GM12878 (cell line): ENCODE data around the gene FANCC. TPM values are rescaled to one million over a fixed set of nuclear protein-coding genes. Genes with fewer than 3 reads are reported as not detected.

ENCODE experiments used
- ATAC-seq: fragments of 200-7000 bp; cut with Tn5 transposase; 3 replicates; pipeline ENCODE4 v1.9.1; 2020; ENCODE audit warnings: mild to moderate bottlenecking, moderate library complexity
- BruUV-seq: library from RNA; stranded (reverse); fragments of 400-500 nt; replicated peaks from 2 replicates; lab custom pipeline; 2021; lab: Mats Ljungman, UMichigan
- CTCF ChIA-PET: fragments of 300-600 bp; sonication (Branson Sonifier 250); formaldehyde crosslinking; extraction: SDS; loops from one replicate; lab custom pipeline; 2021; ENCODE audit warnings: inconsistent platforms; lab: Yijun Ruan, JAX
- POLR2A ChIA-PET: fragments of 350-600 bp; formaldehyde crosslinking; extraction: SDS; loops from one replicate; lab custom pipeline; 2021; ENCODE audit warnings: inconsistent platforms; lab: Charles Lee
- RAD21 ChIA-PET: fragments of 300-600 bp; sonication (Branson Sonifier 250); formaldehyde crosslinking; loops from one replicate; lab custom pipeline; 2023; ENCODE audit warnings: antibody characterized with exemption; ENCODE audit not compliant: unreplicated experiment; lab: Charles Lee
- SMC1A ChIA-PET: fragments of 300-600 bp; sonication (Branson Sonifier 250); formaldehyde crosslinking; loops from one replicate; lab custom pipeline; 2023; ENCODE audit not compliant: unreplicated experiment, uncharacterized antibody; lab: Charles Lee
- DNase-seq: peaks from one replicate; pipeline ENCODE4 v3.0.0-alpha.2; 2011; ENCODE audit warnings: low read depth, low spot score
- FAIRE-seq: peaks from 3 replicates; lab custom pipeline; 2011; peaks lifted over from hg19 to GRCh38; lab: Jason Lieb, UNC
- H2AFZ ChIP-seq: 2 replicates; pipeline ENCODE4 v1.6.0; 2011; ENCODE audit warnings: low read depth, low read length, control low read depth; ENCODE audit not compliant: control insufficient read depth
- H3K27ac ChIP-seq: 2 replicates; pipeline ENCODE4 v1.5.1; 2011; ENCODE audit warnings: control low read depth; ENCODE audit not compliant: control insufficient read depth, insufficient read depth
- H3K27me3 ChIP-seq, 2 experiments: replicated peaks in 1 of 2; 2 replicates each; pipeline versions ENCODE4 v1.6.0 to v1.6.1; 2011; ENCODE audit warnings: low read length in 1 of 2; ENCODE audit not compliant: control insufficient read depth in 2 of 2, insufficient read depth in 2 of 2
- H3K36me3 ChIP-seq, 2 experiments: 2 replicates each; pipeline ENCODE4 v1.5.1; 2011; ENCODE audit warnings: low read length in 1 of 2; ENCODE audit not compliant: control insufficient read depth in 2 of 2, insufficient read depth in 2 of 2
- H3K4me1 ChIP-seq: 2 replicates; pipeline ENCODE4 v1.6.1; 2011; ENCODE audit warnings: mild to moderate bottlenecking, low read length, moderate library complexity, mixed read lengths; ENCODE audit not compliant: control insufficient read depth, insufficient read depth
- H3K4me2 ChIP-seq: 2 replicates; pipeline ENCODE4 v1.6.0; 2011; ENCODE audit warnings: control low read depth; ENCODE audit not compliant: control insufficient read depth, insufficient read depth
- H3K4me3 ChIP-seq: fragments of 200-600 bp; sonication (generic); 2 replicates; pipeline ENCODE4 v1.5.1; 2016
- H3K79me2 ChIP-seq: 2 replicates; pipeline ENCODE4 v1.6.0; 2011; ENCODE audit warnings: low read length; ENCODE audit not compliant: control insufficient read depth, insufficient read depth
- H3K9ac ChIP-seq: 2 replicates; pipeline ENCODE4 v1.8.0; 2011; ENCODE audit warnings: low read length, control low read depth, mixed read lengths; ENCODE audit not compliant: control insufficient read depth, insufficient read depth
- H3K9me3 ChIP-seq: replicated peaks from 3 replicates; pipeline ENCODE4 v1.5.1; 2011; ENCODE audit warnings: mild to moderate bottlenecking, low read length; ENCODE audit not compliant: control insufficient read depth, insufficient read depth
- H4K20me1 ChIP-seq: 2 replicates; pipeline ENCODE4 v1.6.0; 2011; ENCODE audit not compliant: control insufficient read depth, insufficient read depth
- ATF7 ChIP-seq: fragments of 450-650 bp; IDR thresholded peaks from 2 replicates; pipeline ENCODE4 v1.6.1; 2016; ENCODE audit warnings: low read depth, mild to moderate bottlenecking
- BHLHE40 ChIP-seq, 2 experiments: fragments of 450-650 bp in 1 of 2; IDR thresholded peaks; 2 replicates each; pipeline ENCODE4 v1.6.1; 2011 to 2017; ENCODE audit warnings: low read depth in 2 of 2, borderline replicate concordance in 1 of 2, improper control_type of control experiment in 1 of 2, low read length in 1 of 2, mild to moderate bottlenecking in 1 of 2
- CBX3 ChIP-seq: fragments of 200-600 bp; sonication (generic); IDR thresholded peaks from 2 replicates; pipeline ENCODE4 v1.6.1; 2016; ENCODE audit warnings: low read depth, borderline replicate concordance
- CHD4 ChIP-seq: fragments of 200-600 bp; sonication (generic); IDR thresholded peaks from 2 replicates; pipeline ENCODE4 v1.6.1; 2016; ENCODE audit warnings: mild to moderate bottlenecking
- ESRRA ChIP-seq: IDR thresholded peaks from 2 replicates; pipeline ENCODE4 v1.6.1; 2012; ENCODE audit warnings: mild to moderate bottlenecking, low read length, improper control_type of control experiment
- EZH2 ChIP-seq: IDR thresholded peaks from 2 replicates; pipeline ENCODE4 v1.6.1; 2012; ENCODE audit warnings: low read depth, mild to moderate bottlenecking, control low read depth, inconsistent platforms, low read length, borderline replicate concordance; ENCODE audit not compliant: control insufficient read depth
- GABPA ChIP-seq: IDR thresholded peaks from 2 replicates; pipeline ENCODE4 v1.6.1; 2014; ENCODE audit warnings: antibody characterized with exemption, low read depth, mild to moderate bottlenecking, inconsistent platforms
- KDM1A ChIP-seq: fragments of 200-600 bp; sonication (generic); IDR thresholded peaks from 2 replicates; pipeline ENCODE4 v1.6.1; 2016; ENCODE audit warnings: borderline replicate concordance
- LARP7 ChIP-seq: fragments of 450-650 bp; IDR thresholded peaks from 2 replicates; pipeline ENCODE4 v1.6.1; 2017; ENCODE audit warnings: mild to moderate bottlenecking
- NFYA ChIP-seq: IDR thresholded peaks from 2 replicates; pipeline ENCODE4 v1.6.1; 2011; ENCODE audit warnings: low read depth, mild to moderate bottlenecking, low read length, improper control_type of control experiment, borderline replicate concordance
- PAX8 ChIP-seq: fragments of 450-650 bp; IDR thresholded peaks from 2 replicates; pipeline ENCODE4 v1.6.1; 2017; ENCODE audit warnings: mild to moderate bottlenecking, moderate library complexity
- POLR2AphosphoS2 ChIP-seq: IDR thresholded peaks from 2 replicates; pipeline ENCODE4 v1.6.1; 2011; ENCODE audit warnings: low read depth, mild to moderate bottlenecking, low read length, improper control_type of control experiment, moderate library complexity
- RB1 ChIP-seq: fragments of 450-650 bp; formaldehyde crosslinking; IDR thresholded peaks from 2 replicates; pipeline ENCODE4 v1.6.1; 2017; ENCODE audit warnings: mild to moderate bottlenecking, borderline replicate concordance
- TARDBP ChIP-seq: IDR thresholded peaks from 2 replicates; pipeline ENCODE4 v1.6.1; 2016; ENCODE audit warnings: borderline replicate concordance
- WGBS: methylation state at CpG from one replicate; pipeline ENCODE4 v1.1.6; 2016; ENCODE audit warnings: low lambda C conversion rate; ENCODE audit not compliant: insufficient replicate concordance, insufficient coverage; ENCODE audit errors: missing lambda C conversion rate; 5-methylcytosine and 5-hydroxymethylcytosine counted together
- in situ Hi-C: fragments of 300-500 bp; cut with MboI; formaldehyde crosslinking; loops from 9 replicates; pipeline ENCODE4 v1.14.3; 2018; ENCODE audit warnings: mixed read lengths
- intact Hi-C: fragments of 100-400 bp; cut with micrococcal nuclease; formaldehyde crosslinking; loops from one replicate; pipeline ENCODE4 v1.14.2; 2022; ENCODE audit not compliant: unreplicated experiment
- polyA plus RNA-seq, 11 experiments: library from polyadenylated mRNA; depleted of rRNA in 4 of 11; unstranded in 6 of 11; stranded (reverse) in 5 of 11; fragments of >200 nt; fragmentation: Nextera tagmentation in 4 of 11; fragmentation: Illumina TruSeq in 1 of 11; extraction: Ambion mirVana in 4 of 11; extraction: Trizol in 1 of 11; gene quantifications; 1 replicate in 1 of 11; 2 replicates in 10 of 11; pipeline versions ENCODE4 v1.2.1 to v1.2.3, GENCODE V29; 2011 to 2016; ENCODE audit warnings: inconsistent platforms in 2 of 11, missing spikeins in 2 of 11, low read depth in 1 of 11
- total RNA-seq, 4 experiments: library from RNA; depleted of rRNA in 3 of 4; stranded (reverse); fragments of >200 nt in 3 of 4; fragmentation: Illumina TruSeq in 1 of 4; extraction: Trizol in 1 of 4; gene quantifications; 2 replicates each; pipeline versions ENCODE4 v1.2.1 to v1.2.3, GENCODE V29; 2013 to 2021
- TF ChIP-seq, protein P1 (sequence below): IDR thresholded peaks from 2 replicates; pipeline ENCODE4 v1.6.1; 2012; ENCODE audit warnings: low read length, inconsistent platforms
- TF ChIP-seq, protein P2 (sequence below): fragments of 450-650 bp; IDR thresholded peaks from 2 replicates; pipeline ENCODE4 v1.6.1; 2014; ENCODE audit warnings: mild to moderate bottlenecking
- TF ChIP-seq, protein P3 (sequence below): IDR thresholded peaks from 2 replicates; pipeline ENCODE4 v1.6.1; 2011; ENCODE audit warnings: mild to moderate bottlenecking, low read depth, low read length, moderate library complexity; ENCODE audit not compliant: insufficient replicate concordance
- TF ChIP-seq, protein P4 (sequence below): fragments of 450-650 bp; IDR thresholded peaks from 2 replicates; pipeline ENCODE4 v1.6.1; 2017; ENCODE audit warnings: antibody characterized with exemption, mild to moderate bottlenecking, moderate library complexity

The FANCC gene
- total and polyA plus RNA-seq, 10 of the 15 experiments (the other 5 are each of a cell fraction or from before 2014, with no cell fraction given): 1.2 to 16.8 (median 10.5) TPM

DNA sequence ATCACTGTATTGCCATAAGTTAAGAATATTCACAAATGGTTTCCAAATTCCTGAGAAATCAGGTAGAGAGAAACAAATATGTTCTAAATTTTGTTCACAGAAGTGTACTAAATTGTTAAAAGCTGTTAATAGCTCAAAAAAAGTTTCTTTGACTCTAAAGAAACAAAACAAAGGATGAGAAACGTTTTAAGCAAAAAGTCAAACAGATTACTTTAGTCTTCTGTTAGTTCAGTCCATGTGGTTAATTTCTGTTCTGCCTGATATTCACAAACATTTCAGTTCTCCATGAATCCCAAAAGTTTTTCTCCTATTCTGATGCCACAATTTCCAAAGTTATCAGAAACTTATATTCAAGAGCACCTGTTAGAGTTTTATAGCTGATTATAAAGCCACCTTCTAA, 7.7 kb upstream of the FANCC start:
- intact Hi-C loops (no loop called here), in situ Hi-C loops (no loop called here)
- CTCF ChIA-PET: no interaction called here
- Histone ChIP-seq H3K4me2 (no peak overlapping the region), H2AFZ (no peak overlapping the region), H3K4me3 (no peak overlapping the region), H3K79me2 (no peaks in the 10 kb centered on the region), H3K9ac (no peak overlapping the region), H3K27me3 (no peaks in the 10 kb centered on the region), H3K9me3 (peaks cover 1% of the 10 kb centered on the region; the same call in 2 of the 3 replicates), H4K20me1 (no peaks in the 10 kb centered on the region), H3K4me1 (no peaks in the 10 kb centered on the region), H3K27ac (no peak overlapping the region), H3K36me3 (no peaks in the 10 kb centered on the region)
- RAD21 ChIA-PET: no interaction called here
- FAIRE-seq (no peak), DNase-seq (no peak), ATAC-seq (no peak)
- 0% methylated on average over 1 of the region's 1 CpG for WGBS
- no TSS peak for BruUV-seq
- POLR2A ChIA-PET: no interaction called here
- TF ChIP-seq TARDBP (no peak), RB1 (no peak), KDM1A (no peak), CBX3 (no peak), PAX8 (no peak), ATF7 (no peak), ESRRA (no peak), NFYA (no peak), CHD4 (no peak), EZH2 (no peak), BHLHE40 (IDR thresholded peaks at IDR 0.05; ENCODE audit: borderline replicate concordance in 1 of 2, low read depth in 2 of 2, low read length in 1 of 2) (no peak), GABPA (no peak), LARP7 (no peak), POLR2AphosphoS2 (no peak)
- TF ChIP-seq, protein P1, sequence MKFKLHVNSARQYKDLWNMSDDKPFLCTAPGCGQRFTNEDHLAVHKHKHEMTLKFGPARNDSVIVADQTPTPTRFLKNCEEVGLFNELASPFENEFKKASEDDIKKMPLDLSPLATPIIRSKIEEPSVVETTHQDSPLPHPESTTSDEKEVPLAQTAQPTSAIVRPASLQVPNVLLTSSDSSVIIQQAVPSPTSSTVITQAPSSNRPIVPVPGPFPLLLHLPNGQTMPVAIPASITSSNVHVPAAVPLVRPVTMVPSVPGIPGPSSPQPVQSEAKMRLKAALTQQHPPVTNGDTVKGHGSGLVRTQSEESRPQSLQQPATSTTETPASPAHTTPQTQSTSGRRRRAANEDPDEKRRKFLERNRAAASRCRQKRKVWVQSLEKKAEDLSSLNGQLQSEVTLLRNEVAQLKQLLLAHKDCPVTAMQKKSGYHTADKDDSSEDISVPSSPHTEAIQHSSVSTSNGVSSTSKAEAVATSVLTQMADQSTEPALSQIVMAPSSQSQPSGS: no peak
- TF ChIP-seq, protein P2, sequence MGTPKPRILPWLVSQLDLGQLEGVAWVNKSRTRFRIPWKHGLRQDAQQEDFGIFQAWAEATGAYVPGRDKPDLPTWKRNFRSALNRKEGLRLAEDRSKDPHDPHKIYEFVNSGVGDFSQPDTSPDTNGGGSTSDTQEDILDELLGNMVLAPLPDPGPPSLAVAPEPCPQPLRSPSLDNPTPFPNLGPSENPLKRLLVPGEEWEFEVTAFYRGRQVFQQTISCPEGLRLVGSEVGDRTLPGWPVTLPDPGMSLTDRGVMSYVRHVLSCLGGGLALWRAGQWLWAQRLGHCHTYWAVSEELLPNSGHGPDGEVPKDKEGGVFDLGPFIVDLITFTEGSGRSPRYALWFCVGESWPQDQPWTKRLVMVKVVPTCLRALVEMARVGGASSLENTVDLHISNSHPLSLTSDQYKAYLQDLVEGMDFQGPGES: no peak
- TF ChIP-seq, protein P3, sequence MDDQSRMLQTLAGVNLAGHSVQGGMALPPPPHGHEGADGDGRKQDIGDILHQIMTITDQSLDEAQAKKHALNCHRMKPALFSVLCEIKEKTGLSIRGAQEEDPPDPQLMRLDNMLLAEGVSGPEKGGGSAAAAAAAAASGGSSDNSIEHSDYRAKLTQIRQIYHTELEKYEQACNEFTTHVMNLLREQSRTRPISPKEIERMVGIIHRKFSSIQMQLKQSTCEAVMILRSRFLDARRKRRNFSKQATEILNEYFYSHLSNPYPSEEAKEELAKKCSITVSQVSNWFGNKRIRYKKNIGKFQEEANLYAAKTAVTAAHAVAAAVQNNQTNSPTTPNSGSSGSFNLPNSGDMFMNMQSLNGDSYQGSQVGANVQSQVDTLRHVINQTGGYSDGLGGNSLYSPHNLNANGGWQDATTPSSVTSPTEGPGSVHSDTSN: no peak
- TF ChIP-seq, protein P4, sequence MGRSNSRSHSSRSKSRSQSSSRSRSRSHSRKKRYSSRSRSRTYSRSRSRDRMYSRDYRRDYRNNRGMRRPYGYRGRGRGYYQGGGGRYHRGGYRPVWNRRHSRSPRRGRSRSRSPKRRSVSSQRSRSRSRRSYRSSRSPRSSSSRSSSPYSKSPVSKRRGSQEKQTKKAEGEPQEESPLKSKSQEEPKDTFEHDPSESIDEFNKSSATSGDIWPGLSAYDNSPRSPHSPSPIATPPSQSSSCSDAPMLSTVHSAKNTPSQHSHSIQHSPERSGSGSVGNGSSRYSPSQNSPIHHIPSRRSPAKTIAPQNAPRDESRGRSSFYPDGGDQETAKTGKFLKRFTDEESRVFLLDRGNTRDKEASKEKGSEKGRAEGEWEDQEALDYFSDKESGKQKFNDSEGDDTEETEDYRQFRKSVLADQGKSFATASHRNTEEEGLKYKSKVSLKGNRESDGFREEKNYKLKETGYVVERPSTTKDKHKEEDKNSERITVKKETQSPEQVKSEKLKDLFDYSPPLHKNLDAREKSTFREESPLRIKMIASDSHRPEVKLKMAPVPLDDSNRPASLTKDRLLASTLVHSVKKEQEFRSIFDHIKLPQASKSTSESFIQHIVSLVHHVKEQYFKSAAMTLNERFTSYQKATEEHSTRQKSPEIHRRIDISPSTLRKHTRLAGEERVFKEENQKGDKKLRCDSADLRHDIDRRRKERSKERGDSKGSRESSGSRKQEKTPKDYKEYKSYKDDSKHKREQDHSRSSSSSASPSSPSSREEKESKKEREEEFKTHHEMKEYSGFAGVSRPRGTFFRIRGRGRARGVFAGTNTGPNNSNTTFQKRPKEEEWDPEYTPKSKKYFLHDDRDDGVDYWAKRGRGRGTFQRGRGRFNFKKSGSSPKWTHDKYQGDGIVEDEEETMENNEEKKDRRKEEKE: no peak
- SMC1A ChIA-PET: interaction anchor here (0.9 kb wide), 1 partner anchor 11 kb away, joined by 3 read pairs; no protein-coding TSS in a partner anchor
